ENCODE results near the gene CLDND2.

GRCh38 chr19:51402117-51402516 lies 33.3 kb upstream of the CLDND2 start:
- TF ChIP-seq CTCF (conservative IDR thresholded peaks at IDR 0.05) = no peak
- TF ChIP-seq ZFX (IDR thresholded peaks at IDR 0.05) = no peak

All from C4-2B (cell line).